HG02798 (cell line): ENCODE data around the gene FAM114A1.

Source experiments
- ATAC-seq: cut with Tn5 transposase; IDR thresholded peaks from one replicate; pipeline ENCODE4 v1.9.1; 2021; ENCODE audit warnings: mild to moderate bottlenecking; ENCODE audit not compliant: unreplicated experiment, poor library complexity

The FAM114A1 gene

GRCh38 chr4:38857354-38858096 is 10.1 kb upstream of the FAM114A1 start:
- ATAC-seq = peak; percentile 62

GRCh38 chr4:38858097-38858420 is 9.5 kb upstream of the FAM114A1 start:
- no peak for ATAC-seq

DNA sequence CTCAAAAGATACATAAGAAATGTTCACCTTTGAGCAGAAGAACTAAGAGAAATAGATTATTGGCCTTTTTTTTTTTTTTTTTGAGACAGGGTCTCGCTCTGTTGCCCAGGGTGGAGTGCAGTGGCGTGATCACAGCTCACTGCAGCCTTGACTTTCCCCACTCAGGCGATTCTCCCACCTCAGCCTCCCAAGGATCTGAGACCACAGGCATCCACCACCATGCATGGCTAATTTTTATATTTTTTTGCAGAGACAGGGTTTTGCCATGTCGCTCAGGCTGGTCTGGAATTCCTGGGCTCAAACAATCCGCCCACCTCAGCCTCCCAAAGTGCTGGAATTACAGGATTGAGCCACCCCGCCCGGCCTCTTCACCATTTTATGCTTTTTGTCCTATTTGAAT is 8.1 kb upstream of the FAM114A1 start:
- no peak for ATAC-seq

DNA sequence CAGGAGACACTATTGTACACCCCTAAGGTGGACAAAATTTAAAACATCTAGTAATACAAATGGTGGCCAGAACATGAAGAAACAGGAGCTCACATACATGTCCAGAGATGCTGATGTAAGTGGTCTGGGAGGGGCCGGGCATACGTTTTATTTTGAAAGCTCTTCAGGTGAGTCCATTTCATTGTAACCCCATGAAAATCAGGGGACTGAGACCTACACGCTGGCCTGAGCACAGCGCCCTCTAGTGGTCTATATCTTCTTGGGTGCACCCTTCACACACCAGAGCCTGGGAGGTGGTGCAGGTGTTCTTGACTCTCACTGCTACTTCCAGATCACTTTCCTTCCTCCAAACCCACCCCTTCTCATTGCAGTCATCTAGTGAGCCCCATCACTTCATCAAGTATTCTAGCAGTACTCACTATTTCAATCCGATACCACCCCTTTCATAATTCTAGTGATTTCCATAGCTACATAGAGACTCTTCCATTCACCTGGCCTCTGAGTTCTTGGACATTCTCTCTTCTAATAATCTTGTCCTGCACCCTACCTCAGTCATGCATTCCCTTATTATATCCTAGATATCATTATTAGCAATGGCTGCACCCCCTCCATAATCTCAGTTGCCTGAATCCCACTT is 6.7 kb upstream of the FAM114A1 start:
- ATAC-seq = peak; percentile 65

DNA sequence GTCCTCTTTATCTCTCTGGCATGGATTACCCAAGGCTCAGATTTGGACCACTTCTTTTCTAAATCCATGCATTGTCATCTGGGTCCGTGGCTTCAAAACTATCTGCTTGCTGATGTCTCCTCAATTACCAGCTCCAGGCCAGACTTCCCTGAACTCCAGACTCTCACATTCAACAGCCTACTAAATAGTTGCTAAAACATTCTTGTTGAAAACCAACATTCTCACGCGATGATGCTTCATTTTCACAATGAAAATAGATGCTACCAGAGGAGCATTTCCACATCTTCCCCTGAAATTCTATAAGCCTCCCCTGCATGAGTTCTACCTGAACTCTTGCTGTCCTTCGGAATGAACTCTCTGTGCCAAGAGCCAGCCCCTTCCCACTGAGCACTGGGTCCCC is 5.8 kb upstream of the FAM114A1 start:
- ATAC-seq = no peak

- ATAC-seq = no peak
Measured at GRCh38 chr4:38865445-38865844, 2.2 kb upstream of the FAM114A1 start.

- no peak for ATAC-seq
Measured at GRCh38 chr4:38866973-38867477, 581 bp upstream of the FAM114A1 start.

- ATAC-seq = peak; percentile 24
Measured at GRCh38 chr4:38868059-38868960, 704 bp downstream of the FAM114A1 start.

- ATAC-seq = no peak
Measured at GRCh38 chr4:38869511-38869910, 1.9 kb downstream of the FAM114A1 start.

GRCh38 chr4:38870098-38870808 is 2.6 kb downstream of the FAM114A1 start:
- ATAC-seq = no peak

DNA sequence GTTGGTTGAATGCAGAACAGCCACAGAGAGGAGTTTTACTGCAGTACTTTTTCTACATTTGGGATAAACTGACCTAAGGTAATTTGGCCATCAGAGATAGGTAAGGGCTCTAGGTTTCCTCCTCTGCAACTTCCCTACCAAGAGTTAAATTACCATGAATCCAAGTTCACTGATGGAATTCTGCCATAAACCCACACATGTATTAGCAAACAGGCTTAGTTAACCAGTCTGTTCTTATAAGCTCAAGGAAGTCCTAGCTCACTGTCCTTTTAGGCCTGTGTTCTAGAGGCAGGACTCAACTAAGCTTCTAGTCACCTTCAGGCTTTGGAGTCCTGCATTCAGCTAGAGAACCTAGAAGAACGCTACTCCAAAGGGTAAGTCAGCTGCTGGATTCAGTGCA is 4.0 kb downstream of the FAM114A1 start:
- ATAC-seq = no peak

- ATAC-seq = no peak
Measured at GRCh38 chr4:38872620-38873019, 5.0 kb downstream of the FAM114A1 start.

DNA sequence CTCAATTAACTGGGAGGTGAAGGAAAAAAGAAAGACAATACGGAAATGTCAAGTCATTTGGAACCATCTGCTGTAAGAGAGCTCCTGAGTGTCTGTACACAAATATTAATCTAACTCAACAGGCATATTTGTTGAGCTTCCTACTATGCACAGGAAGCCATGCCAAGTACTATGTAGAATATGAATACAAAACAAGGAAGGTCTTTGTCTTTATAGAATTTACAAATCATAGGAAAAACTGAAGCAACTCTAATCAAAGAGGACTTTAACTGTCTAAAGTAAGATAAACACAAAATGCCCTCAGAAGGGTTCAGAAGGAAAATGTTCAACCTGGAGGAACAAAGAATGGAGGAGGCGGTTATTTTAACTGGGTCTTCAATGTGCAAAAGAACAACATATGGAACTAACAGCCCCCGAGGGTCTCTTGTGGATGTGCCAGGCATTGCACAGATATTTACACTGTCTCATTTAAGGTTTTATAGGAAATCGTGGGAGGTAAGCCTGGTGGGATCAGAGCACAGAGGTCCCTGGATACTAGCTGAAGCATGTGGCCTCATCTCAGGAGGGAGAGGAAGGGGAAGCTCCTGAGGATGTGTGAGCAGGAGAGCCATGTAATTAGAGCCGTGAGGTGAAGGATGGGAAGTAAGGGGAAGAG is 5.8 kb downstream of the FAM114A1 start:
- no peak for ATAC-seq

GRCh38 chr4:38876636-38877035 is 9.0 kb downstream of the FAM114A1 start:
- no peak for ATAC-seq

GRCh38 chr4:38884254-38884653 is 16.6 kb downstream of the FAM114A1 start:
- ATAC-seq = no peak

DNA sequence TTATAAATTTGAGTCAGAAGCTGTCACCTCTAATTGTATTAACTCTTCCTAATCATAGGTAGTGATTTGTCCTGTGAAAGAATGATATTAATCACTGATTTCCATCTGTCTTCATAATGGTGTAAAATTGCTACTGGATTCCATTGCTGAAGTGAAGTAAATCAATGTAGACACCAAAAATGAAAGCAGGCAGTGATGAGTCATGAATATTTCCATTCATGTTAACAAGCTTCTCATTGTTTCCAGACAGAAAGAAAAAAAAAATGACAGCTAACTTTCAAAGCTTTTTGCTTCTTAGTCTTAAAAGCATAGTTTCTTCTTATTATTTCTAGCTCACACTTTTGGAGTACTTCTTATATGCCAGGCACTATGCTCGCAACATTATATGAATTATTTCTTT is 21.5 kb downstream of the FAM114A1 start:
- no peak for ATAC-seq

DNA sequence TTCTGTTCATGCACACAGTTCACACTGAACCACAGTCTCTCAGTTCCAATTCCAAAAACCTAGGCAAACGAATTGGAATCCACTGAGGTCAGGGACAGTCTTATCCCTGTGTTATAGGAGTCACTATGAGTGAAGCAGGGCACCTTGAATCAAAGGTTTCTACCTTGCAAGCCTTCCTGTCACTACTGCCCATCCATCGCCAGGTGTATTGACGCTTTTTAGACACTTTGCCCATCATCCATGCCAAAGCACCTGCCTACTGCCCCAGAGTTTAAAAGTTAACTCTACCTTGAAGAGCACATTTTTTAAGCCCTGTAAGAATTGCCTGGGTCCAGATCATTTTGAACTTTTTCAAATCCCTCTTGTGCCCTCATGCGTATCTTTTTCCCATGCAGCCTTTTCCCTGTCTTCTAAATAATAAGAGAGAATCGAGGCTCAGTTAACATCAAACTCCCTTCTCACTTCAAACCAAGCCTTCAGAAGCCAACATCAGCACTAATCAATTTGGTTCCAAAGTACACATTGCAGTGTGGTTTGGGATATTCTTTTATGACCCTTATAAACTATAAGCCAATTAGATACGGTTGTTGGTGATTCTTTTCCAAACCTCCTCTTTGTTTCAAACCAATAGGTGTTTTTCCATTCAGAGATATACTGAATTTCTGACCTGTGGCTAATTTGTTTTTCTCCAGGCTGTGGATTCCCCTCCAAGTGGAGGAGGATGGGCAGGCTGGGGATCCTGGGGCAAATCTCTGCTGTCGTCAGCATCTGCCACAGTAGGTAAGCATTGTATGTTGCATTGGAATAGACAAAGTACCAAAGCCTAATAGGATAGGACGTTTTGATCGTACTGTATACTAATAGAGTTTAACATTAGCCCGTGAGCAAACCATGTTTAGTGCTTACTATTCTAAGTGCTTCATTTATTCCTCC is 23.7 kb downstream of the FAM114A1 start:
- ATAC-seq = no peak

DNA sequence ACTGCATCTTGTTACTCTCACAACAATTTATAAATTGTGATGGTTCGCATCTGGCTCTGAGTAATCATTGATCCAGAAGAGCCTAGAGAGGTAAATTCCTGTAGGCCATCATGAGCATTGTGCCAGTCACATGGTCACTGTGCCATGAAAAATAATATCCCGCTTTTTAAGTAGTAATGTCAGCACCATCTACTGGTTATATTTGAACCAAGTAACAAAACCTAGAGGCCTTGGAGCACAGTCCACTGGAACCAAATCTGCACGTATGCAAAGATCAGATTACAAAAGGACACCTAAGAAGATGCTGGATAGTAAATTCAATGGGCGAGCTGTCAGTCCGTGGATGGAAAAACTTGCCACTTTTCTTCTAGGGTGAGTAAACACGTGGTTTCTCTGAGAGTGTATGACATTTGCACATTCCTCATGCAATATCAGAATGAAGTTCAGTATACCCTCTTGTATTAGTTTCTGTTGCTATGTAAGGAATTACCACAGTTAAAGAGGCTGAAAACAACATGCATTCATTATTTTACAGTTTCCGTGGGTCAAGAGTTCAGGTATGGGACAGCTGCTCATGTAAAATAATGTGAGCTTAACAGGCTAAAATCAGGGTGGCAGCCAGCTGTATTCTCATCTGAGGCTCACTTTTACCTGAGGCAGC is 26.8 kb downstream of the FAM114A1 start:
- no peak for ATAC-seq
